Activated naive CD4-positive, alpha-beta T cell treated with anti-CD3 and anti-CD28 coated beads, Interleukin-2, amount 10 ng/mL, durations not matched to agents 5 hours and 36 hours (primary cell): ENCODE data around the gene EVX2. TPM values are rescaled to one million over a fixed set of nuclear protein-coding genes. Genes with fewer than 3 reads are reported as not detected.

Experiments used
- total RNA-seq, 2 experiments: library from RNA; stranded (reverse); gene quantifications; one replicate each; pipeline ENCODE4 v1.2.3, GENCODE V29; 2021

Gene EVX2
- not detected for total RNA-seq

GRCh38 chr2:176083796-176084261 is at the start of gene EVX2:
Gene EVX2 (minus strand): TSS chr2:176083962. CDS start chr2:176083776, 186 bp downstream.

GRCh38 chr2:176128982-176129796 is 45.4 kb upstream of the EVX2 start, which contains the start of gene HOXD8:
Gene HOXD8 (plus strand): TSS chr2:176129705. CDS start chr2:176130367, 662 bp downstream.

DNA sequence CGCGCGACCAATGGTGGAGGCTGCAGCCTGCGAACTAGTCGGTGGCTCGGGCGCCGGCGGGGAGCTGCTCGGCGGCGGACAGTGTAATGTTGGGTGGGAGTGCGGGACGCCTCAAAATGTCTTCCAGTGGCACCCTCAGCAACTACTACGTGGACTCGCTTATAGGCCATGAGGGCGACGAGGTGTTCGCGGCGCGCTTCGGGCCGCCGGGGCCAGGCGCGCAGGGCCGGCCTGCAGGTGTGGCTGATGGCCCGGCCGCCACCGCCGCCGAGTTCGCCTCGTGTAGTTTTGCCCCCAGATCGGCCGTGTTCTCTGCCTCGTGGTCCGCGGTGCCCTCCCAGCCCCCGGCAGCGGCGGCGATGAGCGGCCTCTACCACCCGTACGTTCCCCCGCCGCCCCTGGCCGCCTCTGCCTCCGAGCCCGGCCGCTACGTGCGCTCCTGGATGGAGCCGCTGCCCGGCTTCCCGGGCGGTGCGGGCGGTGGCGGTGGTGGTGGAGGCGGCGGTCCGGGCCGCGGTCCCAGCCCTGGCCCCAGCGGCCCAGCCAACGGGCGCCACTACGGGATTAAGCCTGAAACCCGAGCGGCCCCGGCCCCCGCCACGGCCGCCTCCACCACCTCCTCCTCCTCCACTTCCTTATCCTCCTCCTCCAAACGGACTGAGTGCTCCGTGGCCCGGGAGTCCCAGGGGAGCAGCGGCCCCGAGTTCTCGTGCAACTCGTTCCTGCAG is 39.1 kb upstream of the EVX2 start, which contains the start of gene HOXD9:
TSS of gene HOXD9 (plus strand) at position 37 of the 728 bp plus-strand sequence. CDS start at position 87, 50 bp downstream.

DNA sequence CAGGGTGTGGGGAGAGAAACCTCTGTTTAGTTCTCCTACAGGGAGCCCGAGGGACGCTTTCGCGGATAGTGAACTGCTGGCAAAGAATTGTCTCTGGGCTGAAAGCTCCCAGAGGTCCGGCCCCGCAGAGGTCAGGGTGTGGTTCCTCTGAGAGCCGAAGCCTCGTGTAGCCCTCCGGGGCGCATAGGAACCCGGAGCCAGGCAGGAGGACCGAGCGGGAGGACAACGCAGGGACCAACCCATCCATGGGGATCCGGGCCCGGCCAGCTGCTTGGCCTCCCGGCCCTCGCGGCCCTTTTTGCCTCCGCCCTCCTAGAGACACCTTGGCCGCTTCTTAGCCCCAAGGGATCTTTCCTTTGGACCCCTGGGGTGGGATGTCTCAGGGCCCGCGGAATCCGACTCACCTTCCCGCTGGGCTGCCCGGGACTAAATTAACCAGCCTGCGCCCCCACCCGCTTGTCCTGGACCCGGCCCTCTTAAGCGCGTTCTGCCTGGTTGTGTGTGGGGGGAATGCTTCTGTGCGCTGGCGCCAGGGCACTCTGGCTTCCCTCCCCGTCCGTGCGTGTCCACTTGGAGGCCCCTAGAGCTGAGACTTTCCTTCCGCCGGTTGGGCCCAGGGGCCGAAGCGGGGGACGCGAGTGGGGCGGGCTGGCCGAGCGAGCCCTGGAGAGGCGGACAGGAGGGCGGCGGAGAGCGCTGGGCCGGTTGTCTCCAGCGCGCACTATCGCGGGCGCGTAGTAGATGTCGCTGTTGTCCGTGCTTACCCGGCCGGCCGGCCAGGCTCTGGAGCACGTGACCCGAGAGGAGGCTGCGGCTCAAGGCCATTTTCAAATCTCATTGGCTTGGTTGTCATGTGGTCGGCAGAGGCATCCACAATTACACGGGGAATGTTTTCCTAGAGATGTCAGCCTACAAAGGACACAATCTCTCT is 32.4 kb upstream of the EVX2 start, which contains the start of gene HOXD10:
TSS of gene HOXD10 (plus strand) at position 896 of the 931 bp plus-strand sequence. CDS start 56 bp downstream, outside the sequence.

DNA sequence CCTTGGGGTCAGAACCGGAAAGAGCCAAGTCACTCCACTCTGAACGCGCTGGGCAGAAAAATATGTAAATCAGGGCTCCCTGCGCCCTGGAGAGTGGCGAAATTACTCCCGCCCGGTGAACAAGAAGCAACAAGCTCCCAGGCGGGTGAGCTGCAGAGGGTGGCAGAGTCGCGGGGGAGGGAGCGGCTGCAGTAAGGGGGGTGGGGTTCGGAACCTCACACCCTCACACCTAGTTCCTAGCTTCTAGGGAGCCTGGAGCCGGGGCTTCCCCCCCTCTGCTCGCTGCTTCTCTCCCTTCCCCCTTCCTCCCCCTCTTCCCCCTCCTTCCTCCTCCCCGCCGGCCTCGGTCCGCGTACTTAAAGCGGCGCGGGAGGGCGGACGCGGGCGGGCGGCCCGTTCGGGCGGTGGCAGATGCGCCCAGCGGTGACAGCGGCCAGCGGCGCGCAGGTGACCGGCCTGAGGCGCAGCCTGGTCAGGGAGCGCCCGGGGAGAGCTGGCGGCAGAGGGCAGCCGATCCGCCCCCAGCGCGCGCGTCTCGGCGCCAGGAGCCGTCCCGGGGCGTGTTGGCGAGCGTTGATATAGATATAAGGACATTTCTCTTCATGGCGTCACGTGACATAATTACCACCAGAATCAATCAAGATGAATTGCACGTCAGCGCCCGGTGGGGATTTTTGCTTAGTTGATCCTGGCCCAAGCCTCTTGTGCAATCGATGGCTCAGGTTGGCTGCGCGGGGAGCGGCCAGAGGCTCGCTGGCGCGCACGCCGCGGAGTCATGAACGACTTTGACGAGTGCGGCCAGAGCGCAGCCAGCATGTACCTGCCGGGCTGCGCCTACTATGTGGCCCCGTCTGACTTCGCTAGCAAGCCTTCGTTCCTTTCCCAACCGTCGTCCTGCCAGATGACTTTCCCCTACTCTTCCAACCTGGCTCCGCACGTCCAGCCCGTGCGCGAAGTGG is 23.1 kb upstream of the EVX2 start, which contains the start of gene HOXD11:
TSS of gene HOXD11 (plus strand) at position 700 of the 959 bp plus-strand sequence. CDS start at position 776, 76 bp downstream.

GRCh38 chr2:176099728-176100546 is 16.2 kb upstream of the EVX2 start, which contains the start of gene HOXD12:
Gene HOXD12 (plus strand): TSS chr2:176099795. CDS start chr2:176099802, 7 bp downstream.

GRCh38 chr2:176092270-176093144 is 8.7 kb upstream of the EVX2 start, which contains the start of gene HOXD13:
Gene HOXD13 (plus strand): TSS chr2:176092721. CDS start chr2:176092891, 170 bp downstream.

Other genes with a start within 250 kb of the EVX2 start
- gene LNPK, start 81.7 kb downstream of the EVX2 start, total RNA-seq = 10 to 100 TPM; 36.9 to 44.6 TPM
- not detected for gene HOXD13, start 8.8 kb upstream of the EVX2 start, total RNA-seq
- not detected for gene HOXD12, start 15.8 kb upstream of the EVX2 start, total RNA-seq
- gene HOXD11, start 23.3 kb upstream of the EVX2 start, total RNA-seq = not detected
- not detected for gene HOXD10, start 32.8 kb upstream of the EVX2 start, total RNA-seq
- not detected for gene HOXD9, start 38.8 kb upstream of the EVX2 start, total RNA-seq
- gene HOXD8, start 45.7 kb upstream of the EVX2 start, total RNA-seq = not detected
- not detected for gene HOXD4, start 67.6 kb upstream of the EVX2 start, total RNA-seq
- not detected for gene HOXD3, start 73.3 kb upstream of the EVX2 start, total RNA-seq
- not detected for gene HOXD1, start 104.7 kb upstream of the EVX2 start, total RNA-seq
- 10 to 100 TPM; 12.4 to 13.2 TPM for gene MTX2, start 185.5 kb upstream of the EVX2 start, total RNA-seq